Mammary epithelial cell (primary cell): ENCODE measurements around the gene ZNF462.

Experiments used
- EZH2 ChIP-seq: IDR thresholded peaks from 2 replicates; pipeline ENCODE4 v1.6.1; 2012; ENCODE audit warnings: low read length, inconsistent platforms, borderline replicate concordance
- TF ChIP-seq, protein P1 (sequence below), 2 donors: IDR thresholded peaks in 1 of 2; conservative IDR thresholded peaks in 1 of 2; 2 replicates each; pipeline ENCODE4 v1.5.1; 2011 to 2012; ENCODE audit warnings: inconsistent platforms in 2 of 2, low read length in 2 of 2, mild to moderate bottlenecking in 2 of 2, control low read depth in 1 of 2, low read depth in 1 of 2; ENCODE audit not compliant: insufficient read depth in 1 of 2; ENCODE audit errors: extremely low read depth in 1 of 2

DNA sequence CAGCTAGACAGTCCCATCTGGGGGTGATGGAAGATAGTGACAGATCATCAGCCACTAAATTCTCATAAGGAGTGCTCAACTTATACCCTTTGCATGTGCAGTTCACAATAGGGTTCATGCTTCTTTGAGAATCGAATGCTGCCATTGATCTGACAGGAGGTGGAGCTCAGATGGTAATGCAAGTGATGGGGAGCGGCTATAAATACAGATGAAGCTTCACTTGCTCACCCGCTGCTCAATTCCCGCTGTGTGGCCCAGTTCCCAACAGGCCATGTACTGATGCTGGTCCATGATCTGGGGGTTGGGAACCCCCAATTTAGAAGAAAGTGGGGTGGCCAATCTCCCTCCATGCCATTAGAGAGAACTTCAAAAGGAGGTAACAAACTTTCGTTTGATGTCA is 44.9 kb upstream of the ZNF462 start:
- no peak for TF ChIP-seq EZH2
- TF ChIP-seq, protein P1, sequence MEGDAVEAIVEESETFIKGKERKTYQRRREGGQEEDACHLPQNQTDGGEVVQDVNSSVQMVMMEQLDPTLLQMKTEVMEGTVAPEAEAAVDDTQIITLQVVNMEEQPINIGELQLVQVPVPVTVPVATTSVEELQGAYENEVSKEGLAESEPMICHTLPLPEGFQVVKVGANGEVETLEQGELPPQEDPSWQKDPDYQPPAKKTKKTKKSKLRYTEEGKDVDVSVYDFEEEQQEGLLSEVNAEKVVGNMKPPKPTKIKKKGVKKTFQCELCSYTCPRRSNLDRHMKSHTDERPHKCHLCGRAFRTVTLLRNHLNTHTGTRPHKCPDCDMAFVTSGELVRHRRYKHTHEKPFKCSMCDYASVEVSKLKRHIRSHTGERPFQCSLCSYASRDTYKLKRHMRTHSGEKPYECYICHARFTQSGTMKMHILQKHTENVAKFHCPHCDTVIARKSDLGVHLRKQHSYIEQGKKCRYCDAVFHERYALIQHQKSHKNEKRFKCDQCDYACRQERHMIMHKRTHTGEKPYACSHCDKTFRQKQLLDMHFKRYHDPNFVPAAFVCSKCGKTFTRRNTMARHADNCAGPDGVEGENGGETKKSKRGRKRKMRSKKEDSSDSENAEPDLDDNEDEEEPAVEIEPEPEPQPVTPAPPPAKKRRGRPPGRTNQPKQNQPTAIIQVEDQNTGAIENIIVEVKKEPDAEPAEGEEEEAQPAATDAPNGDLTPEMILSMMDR (conservative IDR thresholded peaks at IDR 0.05 in 1 of 2, IDR thresholded peaks at IDR 0.05 in 1 of 2; ENCODE audit: extremely low read depth in 1 of 2, insufficient read depth in 1 of 2, low read depth in 1 of 2, low read length in 2 of 2) = no peak
